ENCODE data around the gene LGALS7.

GRCh38 chr19:38735257-38735686 lies 38.0 kb downstream of the LGALS7 start:
- TF ChIP-seq, protein P1, sequence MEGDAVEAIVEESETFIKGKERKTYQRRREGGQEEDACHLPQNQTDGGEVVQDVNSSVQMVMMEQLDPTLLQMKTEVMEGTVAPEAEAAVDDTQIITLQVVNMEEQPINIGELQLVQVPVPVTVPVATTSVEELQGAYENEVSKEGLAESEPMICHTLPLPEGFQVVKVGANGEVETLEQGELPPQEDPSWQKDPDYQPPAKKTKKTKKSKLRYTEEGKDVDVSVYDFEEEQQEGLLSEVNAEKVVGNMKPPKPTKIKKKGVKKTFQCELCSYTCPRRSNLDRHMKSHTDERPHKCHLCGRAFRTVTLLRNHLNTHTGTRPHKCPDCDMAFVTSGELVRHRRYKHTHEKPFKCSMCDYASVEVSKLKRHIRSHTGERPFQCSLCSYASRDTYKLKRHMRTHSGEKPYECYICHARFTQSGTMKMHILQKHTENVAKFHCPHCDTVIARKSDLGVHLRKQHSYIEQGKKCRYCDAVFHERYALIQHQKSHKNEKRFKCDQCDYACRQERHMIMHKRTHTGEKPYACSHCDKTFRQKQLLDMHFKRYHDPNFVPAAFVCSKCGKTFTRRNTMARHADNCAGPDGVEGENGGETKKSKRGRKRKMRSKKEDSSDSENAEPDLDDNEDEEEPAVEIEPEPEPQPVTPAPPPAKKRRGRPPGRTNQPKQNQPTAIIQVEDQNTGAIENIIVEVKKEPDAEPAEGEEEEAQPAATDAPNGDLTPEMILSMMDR (IDR thresholded peaks at IDR 0.05): no peak
- TF ChIP-seq POLR2A (IDR thresholded peaks at IDR 0.05): no peak

All from vagina (tissue), 2 donors.